NCI-H2227 (cell line): ENCODE data around the gene EIPR1.

Source experiments
- DNase-seq: peaks from one replicate; lab custom pipeline; 2025; ENCODE audit not compliant: unreplicated experiment; lab: John Stamatoyannopoulos, UW

Gene EIPR1

DNA sequence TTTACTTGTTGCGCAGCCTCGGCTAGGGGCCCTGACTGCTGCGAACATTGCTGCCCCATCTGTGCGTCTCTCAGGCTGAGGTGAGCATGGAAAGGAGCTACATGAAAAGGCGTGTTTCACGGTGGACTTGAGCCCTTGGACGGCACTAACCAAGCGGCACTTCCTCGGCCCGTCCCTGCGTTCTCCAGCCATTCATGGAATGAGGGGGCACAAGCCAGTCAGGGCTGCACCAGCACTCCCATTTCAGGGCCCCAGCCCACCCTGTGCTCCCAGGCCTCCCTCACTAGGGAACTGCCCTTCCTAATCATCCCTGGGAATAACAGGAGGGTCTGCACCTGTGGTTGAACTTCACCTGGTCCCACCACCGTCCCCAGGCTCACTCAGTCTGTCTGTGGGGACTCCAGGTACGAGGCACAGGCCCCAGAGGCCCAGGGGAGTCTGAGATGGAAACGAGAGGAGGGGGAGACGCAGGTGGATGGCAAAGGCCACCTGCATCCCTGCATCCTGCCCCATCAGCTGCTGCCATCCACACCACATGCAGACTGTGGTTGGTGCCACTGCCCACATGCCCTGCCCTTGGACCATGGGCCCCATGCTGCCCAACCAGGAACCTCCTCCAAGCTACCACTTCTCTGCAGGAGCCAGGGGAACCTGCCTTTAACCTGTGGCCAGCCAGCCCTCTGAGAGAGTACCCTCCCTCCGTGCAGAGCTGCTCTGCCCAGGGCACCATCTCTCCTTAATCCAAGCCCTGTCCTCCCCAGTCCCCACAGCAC is 99.7 kb downstream of the EIPR1 start:
- DNase-seq: no peak

DNA sequence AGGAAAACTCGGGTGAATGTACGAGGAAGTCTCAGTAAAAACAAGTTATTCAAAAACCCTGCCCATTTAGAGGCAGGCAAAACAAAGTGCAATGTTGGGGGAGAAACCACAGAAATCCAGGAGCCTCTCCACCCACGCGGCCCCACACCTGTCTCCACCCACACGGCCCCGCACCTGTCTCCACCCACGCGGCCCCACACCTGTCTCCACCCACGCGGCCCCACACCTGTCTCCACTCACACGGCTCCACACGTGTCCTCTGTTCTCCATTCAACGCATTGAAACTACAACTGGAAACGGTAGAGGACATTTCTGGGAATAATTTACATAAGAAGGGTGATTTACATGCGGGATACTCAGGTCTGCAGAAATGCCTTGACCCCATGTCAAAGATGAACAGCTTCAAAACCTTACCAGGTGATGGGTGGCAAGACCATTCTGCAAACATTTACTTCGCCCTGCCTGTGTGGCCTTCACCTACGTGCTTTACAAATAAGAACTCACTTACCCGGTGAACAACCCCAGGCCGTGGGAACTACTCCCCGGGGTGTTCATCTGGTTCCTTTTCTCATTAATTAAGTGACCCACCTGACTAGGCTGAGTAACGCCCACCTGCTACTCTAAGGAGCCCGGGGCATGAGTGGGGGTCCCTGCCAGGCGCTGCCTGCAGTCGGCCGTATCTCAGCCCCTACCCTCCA is 100.4 kb downstream of the EIPR1 start:
- no peak for DNase-seq

DNA sequence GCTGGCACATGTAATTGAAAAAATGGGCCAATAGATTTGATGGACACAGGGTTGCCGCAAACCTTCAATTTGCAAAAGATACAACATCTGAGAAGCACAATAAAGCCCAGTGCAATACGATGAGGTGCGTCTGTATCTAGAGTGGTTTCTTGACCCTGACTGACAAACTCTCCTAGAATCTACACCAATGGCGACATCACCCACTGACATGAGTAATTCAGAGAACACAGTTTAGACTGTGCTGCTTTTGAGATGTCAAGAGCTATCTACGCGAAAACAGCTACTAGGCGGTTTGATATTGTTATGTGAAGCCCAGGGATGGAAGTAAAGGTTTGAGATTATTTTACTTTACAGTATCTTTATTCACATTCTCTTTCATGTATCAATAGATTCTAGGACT is 104.9 kb downstream of the EIPR1 start:
- DNase-seq: no peak

DNA sequence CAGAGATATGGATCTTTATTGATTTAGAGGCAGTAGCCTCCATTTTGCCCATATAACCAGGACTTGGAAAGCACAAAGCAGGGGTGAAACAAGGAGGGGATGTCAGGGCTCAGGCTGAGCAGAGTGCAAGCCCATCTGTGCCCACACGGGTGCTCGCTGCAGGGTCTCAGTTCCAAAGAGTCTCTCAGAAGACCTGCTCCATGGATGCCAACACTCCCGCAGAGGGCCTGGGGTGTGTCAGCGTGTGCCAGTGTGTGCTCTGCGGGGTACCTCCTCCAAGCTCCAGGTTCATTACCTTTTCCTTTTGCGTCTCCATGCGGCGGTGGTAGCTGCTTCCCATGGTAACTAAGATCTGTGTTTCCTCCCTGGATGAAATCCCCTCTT is 107.5 kb downstream of the EIPR1 start:
- no peak for DNase-seq

DNA sequence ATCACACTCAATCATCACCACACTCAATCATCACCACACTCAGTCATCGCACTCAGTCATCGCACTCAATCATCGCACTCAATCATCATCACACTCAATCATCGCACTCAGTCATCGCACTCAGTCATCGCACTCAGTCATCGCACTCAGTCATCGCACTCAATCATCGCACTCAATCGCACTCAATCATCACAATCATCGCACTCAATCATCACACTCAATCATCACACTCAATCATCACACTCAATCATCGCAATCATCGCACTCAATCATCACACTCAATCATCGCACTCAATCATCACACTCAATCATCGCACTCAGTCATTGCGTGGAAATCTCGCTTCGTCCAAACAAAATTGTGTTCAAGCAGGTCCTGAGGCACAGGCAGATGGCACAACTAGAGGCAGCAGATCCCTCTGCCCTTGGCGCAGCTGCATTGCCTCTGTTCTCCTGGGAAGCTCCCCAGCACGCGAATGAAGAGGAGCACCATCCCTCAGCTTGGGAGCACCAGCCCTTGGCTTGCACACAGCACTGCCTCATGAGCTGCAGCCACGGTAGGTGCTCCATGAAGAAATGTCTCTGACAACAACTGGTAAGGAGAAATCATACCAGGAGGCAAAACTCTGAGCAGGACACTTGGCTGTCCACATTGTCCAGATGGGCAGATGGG is 108.1 kb downstream of the EIPR1 start:
- DNase-seq: no peak

DNA sequence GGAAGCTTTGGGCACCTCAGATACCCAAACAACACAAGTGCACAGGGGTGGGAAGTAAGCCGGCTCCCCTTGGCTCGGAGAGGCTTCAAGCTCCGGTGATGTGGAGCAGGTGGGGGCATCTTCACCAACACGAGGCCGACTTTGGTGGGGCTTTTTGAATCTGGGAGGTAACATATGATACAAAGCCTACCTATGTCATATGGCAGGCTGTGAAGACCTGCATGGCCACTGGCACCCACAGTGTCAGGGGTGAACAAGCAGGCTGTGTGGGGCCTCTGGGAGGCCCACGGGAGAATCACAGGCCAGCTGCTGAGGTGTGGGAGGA is 109.0 kb downstream of the EIPR1 start:
- DNase-seq: no peak

DNA sequence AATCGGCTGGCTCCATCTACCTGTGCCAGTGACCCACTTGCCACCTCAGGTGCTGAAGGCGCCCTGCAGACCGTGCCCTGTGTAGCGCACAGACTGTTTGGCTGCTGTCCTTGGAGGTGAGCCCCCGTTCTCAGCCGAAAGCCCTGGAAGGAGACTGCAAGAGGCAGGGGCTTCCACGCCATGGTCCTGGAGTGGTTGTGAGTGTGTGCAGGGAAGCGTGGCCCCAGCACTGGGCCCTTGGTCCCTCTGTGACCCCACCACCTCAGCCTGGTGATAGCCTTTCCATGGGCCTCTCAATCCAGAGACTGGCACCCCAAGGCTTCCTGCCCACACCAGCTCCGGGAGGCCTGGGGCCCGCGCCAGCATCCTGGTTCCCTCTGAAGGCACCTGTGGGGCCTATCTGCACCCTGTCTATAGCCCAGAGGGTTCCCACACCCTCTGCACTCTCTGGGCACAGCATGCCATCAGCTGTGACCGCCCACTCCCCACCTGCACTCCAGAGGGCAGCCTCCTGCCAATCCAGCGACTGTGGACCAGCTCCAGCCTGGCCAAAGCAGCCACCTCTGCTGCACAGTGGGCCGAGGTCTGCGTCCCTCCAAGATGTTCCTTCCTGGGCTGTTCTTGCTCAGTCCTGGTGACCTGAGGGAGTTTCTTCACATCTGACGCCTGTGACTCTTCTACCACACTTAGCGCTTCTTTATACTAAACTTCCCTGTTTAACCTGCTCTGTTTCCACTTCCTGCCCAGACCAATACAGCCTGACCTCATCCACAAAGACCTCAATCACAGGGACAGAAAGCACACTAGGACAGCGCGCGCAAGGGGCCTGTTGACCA is 109.5 kb downstream of the EIPR1 start:
- DNase-seq: no peak

DNA sequence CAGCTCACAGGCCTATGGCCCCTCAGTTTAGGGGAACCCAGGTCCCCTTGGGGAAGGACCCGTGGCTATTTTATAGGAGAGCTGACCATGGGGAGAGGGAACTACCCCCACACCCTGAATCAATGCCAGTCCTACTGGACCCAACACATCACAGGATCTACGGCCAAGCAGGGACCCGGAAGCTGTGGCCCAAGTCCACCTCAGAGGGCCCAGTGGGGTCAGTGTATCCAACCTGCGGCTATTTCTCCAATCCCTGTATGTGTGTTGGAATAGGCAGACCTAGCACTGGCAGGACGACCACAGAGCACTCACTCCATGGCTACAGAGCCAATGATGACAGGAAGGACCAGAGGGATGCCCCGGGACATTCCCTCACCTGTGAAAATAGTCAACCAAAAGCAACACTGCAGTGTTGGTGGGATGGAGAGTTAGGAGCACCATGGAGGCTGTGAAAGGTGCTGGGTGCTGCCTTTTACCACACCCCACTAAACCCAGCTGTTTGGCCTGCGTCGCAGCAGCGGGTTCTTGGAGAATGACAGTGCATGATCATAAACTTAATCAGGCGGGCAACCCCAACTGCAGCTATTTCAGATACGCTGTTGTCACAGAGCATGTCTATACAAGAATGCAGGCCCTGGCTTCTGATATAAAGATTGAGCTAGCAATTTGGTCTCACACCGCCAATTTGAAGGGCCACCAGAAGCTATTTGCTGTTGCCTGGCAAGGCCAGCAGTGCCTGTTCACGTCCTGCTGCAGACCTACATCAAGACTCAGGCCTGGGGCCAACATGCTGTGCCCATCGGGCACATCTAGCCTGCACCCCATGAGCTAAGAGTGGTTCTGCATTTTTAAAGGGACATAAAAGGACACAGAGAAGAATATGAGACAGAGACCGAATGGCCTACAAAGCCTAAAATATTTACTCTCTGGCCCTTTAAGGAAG is 110.4 kb downstream of the EIPR1 start:
- DNase-seq: no peak

DNA sequence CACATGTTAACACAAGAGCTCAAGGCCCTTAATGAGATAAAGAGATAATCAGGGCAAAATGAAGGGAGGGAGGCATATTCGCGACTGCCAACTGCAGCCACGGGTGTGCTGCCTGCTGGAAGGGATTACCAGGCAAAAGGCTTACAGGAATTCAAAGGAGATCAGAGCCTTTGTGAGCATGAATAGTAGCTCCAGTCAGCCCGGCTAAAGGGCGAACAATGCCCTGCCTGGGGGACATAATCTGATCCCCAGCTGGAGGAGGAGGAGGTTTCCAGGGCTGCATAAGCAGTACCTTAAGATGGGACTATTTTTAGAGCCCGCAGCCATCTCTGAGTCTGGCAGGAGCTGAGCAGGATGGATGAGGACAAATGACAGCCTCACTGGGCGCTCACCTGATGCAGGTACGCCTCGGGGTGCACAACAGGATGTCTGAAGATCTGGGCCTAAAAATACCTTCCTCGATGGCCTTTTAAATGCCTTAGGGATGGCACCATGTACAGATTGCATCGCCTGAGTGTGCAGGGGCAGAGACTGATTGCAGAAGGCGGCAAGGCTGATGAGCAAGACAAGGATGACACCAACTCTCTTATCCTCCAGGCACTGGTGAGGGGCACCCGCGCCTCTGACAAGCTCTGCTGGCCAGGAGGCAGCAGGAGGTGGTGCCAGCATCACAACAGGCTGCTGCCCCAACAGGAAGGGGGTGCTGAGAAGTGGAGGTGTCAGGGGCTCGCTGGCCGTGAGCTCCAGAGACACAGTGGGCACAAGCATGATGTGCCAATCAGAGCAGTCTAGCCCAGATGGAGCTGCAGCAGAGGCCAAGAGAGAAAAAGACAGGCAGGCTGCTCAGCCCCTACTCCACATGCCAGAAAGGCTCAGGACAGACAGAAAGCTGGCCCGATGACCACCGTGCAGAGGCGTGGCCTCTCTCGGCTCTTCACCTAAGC is 111.4 kb downstream of the EIPR1 start:
- DNase-seq: no peak

DNA sequence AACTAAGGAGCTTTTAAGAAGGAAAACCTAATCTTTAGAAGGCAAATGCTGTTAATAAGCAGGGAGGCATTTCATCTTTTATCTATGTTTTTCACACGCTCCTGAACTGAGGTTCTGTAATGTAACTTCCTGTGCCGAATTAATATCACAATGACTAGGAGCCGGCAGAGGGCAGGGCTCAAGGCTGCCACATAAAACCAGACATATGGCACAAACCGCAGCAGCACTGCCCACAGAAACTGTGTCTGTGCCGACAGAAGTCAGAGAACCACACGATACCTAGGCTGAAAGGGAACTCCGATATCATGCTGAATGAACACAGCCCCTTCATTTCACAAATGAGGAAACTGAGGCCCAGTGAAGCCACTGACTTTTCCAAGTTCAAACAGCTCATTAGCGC is 112.1 kb downstream of the EIPR1 start:
- no peak for DNase-seq

DNA sequence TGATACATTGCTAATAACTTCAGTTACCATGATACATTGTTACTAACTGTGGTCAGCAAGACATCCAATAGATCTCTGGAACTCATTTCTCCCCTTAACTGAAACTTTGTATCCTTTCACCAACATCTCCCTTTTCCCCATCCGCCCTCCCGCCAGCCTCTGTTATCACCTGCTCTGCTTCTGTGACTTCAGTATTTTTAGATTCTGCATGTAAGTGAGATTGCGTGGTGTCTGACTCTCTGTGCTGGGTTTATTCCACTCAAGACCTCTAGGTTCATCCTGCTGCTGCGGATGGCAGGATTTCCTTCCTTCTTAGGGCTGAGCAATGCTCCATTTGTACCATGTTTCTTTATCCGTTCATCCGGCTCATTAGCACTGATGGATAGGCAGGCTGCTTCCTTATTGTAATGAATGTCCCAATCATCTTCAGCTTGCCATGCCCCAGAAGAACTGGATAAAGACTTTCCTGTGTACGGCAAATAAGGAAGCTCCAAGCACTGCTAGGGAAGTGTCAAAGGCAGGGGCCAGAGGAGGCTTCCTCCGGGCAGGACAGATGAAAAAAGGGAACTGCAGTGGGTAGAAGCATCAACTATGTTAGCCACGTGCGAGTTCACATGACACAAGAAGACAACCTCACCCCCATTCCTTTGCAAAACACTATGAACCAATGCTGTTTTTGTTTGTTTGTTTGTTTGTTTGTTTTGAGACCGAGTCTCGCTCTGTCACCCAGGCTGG is 113.4 kb downstream of the EIPR1 start:
- no peak for DNase-seq

DNA sequence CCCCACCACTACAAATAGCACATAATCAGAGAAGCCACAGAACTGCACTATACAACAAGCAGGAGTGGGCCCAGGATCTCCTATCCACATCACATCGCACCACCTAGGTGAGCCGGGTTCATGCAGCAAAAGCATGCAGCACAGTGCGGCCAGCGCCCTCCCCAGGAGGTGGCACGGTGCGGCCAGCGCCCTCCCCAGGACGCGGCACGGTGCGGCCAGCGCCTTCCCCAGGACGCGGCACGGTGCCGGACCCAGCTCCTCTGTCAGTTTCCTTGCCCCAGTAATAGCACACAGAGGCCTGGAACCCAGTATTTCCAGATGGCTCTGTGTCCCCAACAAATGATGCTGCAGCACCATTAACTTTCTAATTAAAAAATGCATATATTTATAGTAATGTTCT is 114.1 kb downstream of the EIPR1 start:
- no peak for DNase-seq

DNA sequence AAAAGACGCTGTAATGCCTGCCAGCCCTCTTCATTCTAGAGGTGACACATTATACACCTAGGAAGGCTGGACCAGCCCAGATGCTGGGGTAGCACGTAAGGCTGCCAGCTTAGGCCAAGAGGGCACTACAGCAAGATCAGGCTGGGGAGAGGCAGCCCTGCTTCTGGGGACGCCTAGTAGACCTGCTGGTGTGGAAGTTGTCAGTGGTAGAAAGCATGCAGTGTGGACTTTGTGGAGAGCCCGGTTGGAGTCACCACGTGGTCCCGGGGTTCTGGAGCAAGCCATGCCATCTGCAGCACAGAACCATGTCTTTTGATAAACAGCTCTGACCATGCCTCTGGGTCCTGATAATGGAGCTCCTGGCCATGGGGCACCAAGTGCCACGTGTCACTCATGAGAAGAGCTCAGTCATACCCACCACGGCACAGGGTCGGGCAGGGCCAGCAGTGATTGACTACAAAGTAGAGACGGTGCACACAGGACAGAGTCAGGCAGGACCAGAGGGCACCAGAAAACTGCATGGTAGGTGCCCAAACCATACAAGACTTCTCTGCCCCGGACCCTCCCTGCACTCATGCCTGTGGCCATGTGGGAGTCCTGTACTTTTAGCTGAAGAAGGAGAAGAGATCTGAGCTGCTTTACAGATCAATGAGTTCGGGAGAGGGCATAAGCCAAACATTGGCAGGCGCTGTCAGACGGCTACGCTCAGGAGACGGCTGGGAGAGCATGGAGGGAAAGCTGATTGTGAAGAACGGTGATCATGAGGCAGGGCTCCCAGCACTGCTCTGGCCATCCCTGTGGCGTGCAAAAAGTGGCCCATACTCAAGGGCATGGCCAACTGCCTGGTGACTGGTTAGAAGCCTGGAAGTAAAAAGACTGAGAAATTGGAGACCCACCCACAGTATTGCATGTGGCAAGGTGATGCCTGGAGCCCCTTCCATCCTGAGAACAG is 114.9 kb downstream of the EIPR1 start:
- no peak for DNase-seq

DNA sequence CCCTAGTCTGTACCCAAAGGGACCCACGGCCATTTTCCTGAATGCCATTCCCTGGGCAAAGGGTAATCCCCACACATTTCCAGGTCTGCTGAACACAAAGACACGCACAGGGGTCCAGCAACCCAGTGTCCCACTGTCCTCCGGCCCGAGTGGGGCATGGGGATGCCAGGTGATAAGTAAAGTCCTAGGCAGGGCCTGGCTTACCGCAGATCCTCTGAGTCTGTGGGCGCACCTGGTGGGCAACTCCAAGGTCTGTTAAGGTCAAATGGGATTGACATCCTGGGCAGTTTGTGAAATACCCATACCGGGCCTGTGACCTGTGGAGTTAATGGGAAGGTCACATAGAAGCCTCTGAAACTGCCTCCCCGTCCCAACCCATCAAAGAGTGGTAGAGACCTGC is 116.1 kb downstream of the EIPR1 start:
- no peak for DNase-seq

DNA sequence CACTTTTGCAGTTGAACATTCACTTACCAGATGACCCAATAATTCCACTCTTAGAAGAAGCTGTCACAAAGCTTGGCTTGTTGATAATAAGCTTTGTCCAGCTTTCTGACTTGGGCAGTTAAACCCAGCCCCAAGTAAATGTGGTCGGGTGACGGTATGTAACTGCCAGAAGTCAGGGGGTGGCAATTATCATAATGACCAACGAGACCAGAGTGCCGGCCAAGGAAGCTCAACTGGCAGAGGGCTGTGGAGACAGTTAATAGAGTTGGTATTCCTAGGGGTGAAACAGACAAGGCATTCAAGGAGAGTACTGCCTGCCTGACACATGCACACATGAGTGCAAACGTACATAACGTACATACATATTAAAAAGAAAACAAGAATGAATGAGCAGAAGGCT is 116.7 kb downstream of the EIPR1 start:
- no peak for DNase-seq

DNA sequence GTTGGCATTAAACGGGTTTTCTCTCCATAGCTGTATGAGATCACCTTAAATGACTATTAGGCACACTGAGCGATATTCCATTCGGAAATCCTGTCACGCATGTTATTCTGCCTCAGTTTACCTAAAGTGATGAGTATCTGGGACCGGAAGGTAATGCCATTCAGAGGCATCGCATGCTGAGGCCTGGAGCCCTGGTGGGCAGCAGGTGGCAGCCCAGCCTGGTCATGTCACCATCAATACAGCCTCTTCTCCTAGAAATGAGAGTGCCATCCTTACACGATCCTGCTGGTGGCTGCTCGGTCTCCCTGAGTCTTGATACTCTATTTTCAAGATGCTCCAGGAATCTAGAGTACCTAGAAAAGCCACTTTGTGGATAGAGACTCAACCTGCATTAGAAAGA is 119.8 kb downstream of the EIPR1 start:
- DNase-seq: no peak

DNA sequence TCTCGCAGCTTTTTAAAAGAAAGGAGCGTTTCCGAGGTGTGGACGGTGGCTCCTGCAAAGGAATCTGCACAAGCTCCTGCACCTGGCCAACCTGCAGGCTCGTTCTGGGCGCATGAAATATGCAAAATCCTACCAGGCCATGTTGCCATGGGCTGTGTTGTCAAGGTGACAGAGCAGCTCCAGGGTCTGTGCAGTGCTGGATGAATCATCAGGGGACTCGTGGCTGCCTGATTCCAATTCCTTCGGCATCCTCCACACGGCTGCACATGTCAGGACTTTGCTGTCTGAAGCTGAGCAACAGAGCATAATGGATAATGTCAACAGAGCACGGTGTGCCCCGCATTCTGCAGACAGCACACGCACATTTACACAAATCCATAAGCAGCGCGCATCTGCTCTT is 120.5 kb downstream of the EIPR1 start:
- no peak for DNase-seq

DNA sequence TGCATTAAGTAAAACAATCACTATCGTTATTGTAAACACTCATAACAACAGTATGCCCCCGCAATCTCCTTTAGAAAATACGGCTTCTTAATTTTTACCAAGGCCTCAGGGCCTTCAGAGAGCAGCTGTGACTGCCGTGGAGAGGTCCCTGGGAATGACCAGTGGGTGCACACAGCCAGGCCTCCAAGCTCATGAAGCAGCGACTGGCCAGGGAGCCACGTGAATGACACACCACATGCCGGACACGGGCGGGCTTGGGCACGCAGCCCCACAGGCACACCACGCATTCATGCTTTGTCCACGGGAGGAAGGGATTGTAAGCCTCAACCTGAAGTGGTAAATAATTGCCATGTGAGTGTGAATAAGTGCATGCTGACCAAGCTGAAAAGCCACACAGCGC is 121.0 kb downstream of the EIPR1 start:
- DNase-seq: no peak
